ENCODE data around the gene ZNF358.

The ZNF358 gene

GRCh38 chr19:7526059-7526929, 10.4 kb downstream of the ZNF358 start:
- DNase-seq (ENCODE audit: insufficient read length, low spot score) (no peak), FAIRE-seq (no peak)
- no peak for TF ChIP-seq CTCF (IDR thresholded peaks at IDR 0.05; ENCODE audit: insufficient read depth, missing control alignments)

GRCh38 chr19:7527516-7528191, 11.8 kb downstream of the ZNF358 start:
- DNase-seq (ENCODE audit: insufficient read length, low spot score) (no peak), FAIRE-seq (no peak)
- no peak for TF ChIP-seq CTCF (IDR thresholded peaks at IDR 0.05; ENCODE audit: insufficient read depth, missing control alignments)

GRCh38 chr19:7528192-7528519, 12.3 kb downstream of the ZNF358 start:
- no peak for TF ChIP-seq CTCF (IDR thresholded peaks at IDR 0.05; ENCODE audit: insufficient read depth, missing control alignments)
- FAIRE-seq (no peak), DNase-seq (ENCODE audit: insufficient read length, low spot score) (no peak)

- FAIRE-seq (no peak), DNase-seq (ENCODE audit: insufficient read length, low spot score) (no peak)
- TF ChIP-seq CTCF (IDR thresholded peaks at IDR 0.05; ENCODE audit: insufficient read depth, missing control alignments) = no peak
These were observed 12.8 kb downstream of the ZNF358 start for GRCh38 chr19:7528522-7529245.

- TF ChIP-seq CTCF (IDR thresholded peaks at IDR 0.05; ENCODE audit: insufficient read depth, missing control alignments) = no peak
- DNase-seq (ENCODE audit: insufficient read length, low spot score) = no peak
- FAIRE-seq = no peak
These were observed 13.3 kb downstream of the ZNF358 start for GRCh38 chr19:7529246-7529600.

GRCh38 chr19:7529610-7530490, 13.9 kb downstream of the ZNF358 start:
- TF ChIP-seq CTCF (IDR thresholded peaks at IDR 0.05; ENCODE audit: insufficient read depth, missing control alignments) = no peak
- FAIRE-seq (no peak), DNase-seq (ENCODE audit: insufficient read length, low spot score) (no peak)

All from D721Med (cell line).